ENCODE data around the gene PKHD1.

DNA sequence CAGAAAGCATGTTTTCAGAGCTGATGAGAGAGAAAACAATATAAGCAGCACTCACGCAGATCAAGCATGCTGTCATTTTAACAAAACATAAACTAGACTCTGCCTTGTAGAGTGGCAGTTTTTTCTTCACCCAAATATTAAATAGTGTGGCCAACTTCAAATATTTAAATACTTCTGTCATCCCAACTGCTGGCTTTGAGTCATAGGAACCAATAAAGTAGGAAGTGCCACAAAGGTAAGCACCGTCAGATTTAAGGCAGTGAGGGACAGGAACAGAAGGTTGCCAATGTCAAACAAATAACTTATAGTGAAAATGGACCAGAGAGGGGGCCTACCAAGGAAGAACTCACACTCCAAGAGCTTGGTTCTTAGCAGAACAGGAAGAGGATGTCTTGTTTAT is 222.2 kb downstream of the PKHD1 start:
- TF ChIP-seq, protein P1, sequence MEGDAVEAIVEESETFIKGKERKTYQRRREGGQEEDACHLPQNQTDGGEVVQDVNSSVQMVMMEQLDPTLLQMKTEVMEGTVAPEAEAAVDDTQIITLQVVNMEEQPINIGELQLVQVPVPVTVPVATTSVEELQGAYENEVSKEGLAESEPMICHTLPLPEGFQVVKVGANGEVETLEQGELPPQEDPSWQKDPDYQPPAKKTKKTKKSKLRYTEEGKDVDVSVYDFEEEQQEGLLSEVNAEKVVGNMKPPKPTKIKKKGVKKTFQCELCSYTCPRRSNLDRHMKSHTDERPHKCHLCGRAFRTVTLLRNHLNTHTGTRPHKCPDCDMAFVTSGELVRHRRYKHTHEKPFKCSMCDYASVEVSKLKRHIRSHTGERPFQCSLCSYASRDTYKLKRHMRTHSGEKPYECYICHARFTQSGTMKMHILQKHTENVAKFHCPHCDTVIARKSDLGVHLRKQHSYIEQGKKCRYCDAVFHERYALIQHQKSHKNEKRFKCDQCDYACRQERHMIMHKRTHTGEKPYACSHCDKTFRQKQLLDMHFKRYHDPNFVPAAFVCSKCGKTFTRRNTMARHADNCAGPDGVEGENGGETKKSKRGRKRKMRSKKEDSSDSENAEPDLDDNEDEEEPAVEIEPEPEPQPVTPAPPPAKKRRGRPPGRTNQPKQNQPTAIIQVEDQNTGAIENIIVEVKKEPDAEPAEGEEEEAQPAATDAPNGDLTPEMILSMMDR (IDR thresholded peaks at IDR 0.05), result no peak
- TF ChIP-seq POLR2A (IDR thresholded peaks at IDR 0.05), result no peak

Measured in body of pancreas (tissue), 4 donors.